HG03521 (cell line): ENCODE data around the gene HAND1.
A peak's percentile ranks its signal among the peaks of the same experiment; 100 is the strongest.

Source experiments
- ATAC-seq: cut with Tn5 transposase; IDR thresholded peaks from one replicate; pipeline ENCODE4 v1.9.1; 2021; ENCODE audit warnings: mild to moderate bottlenecking, moderate library complexity; ENCODE audit not compliant: unreplicated experiment

Gene HAND1

DNA sequence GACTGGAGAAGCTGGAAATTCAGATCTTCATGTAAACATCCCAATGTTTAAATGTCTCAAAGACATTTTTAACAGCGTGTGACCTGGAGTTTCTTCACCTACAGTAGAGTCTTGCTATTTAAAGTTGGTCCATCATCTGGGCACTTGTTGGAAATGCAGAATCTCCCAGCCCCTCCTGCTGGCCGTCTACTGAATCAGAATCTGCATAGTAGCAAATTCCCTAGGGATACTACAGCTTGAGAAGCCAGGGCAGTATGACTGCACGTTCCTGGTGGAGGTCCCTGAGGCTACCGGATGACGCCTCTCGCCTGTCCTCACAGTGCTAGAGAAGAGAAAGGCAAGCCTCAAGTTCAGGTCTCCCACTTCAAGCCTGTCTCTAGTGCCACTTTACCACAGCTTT, 16.5 kb downstream of the HAND1 start:
- no peak for ATAC-seq

GRCh38 chr5:154460172-154460571, 17.9 kb downstream of the HAND1 start:
- ATAC-seq = no peak

GRCh38 chr5:154459015-154459414, 19.0 kb downstream of the HAND1 start:
- ATAC-seq = no peak

DNA sequence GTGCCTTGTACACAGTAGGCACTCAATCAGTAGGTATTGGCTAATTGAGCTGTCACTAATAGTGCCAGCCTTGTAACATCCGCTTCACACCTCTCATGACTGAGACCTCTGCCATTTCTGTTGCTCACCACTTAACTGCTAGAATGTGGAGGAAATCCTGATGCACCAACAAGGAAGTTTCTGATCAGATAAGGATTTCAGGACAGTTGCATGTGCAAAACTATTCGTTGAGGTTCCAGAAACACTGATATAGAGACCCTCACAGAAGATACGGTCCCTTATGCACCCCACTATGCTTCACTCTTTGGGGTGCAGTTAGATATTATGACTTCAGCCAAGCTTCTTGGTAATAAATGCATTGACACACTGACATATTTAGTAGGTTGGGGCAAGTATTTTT, 21.5 kb downstream of the HAND1 start:
- no peak for ATAC-seq

GRCh38 chr5:154455585-154455984, 22.4 kb downstream of the HAND1 start:
- ATAC-seq = no peak

- no peak for ATAC-seq
Observed at GRCh38 chr5:154451957-154452356, 26.1 kb downstream of the HAND1 start.

DNA sequence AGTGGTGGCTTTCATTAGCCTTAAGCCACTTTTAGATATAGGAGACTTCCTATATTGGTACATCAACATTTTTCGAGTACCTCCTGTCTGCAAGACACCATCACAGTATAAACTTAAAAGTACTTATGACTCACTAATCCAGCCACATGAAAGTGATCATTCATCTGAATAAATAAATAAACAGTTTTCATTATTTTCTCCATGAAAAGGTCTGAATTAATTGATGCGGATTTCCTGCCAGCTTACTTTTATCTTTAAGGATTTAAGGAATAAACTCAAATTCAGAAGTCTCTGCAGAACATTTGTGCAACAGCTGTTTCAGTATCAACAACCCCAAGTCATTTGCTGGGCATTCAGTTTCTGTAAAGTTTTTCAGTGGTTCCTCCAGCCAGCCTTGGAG, 28.2 kb downstream of the HAND1 start:
- no peak for ATAC-seq

- no peak for ATAC-seq
Observed at GRCh38 chr5:154447089-154447725, 30.8 kb downstream of the HAND1 start.

DNA sequence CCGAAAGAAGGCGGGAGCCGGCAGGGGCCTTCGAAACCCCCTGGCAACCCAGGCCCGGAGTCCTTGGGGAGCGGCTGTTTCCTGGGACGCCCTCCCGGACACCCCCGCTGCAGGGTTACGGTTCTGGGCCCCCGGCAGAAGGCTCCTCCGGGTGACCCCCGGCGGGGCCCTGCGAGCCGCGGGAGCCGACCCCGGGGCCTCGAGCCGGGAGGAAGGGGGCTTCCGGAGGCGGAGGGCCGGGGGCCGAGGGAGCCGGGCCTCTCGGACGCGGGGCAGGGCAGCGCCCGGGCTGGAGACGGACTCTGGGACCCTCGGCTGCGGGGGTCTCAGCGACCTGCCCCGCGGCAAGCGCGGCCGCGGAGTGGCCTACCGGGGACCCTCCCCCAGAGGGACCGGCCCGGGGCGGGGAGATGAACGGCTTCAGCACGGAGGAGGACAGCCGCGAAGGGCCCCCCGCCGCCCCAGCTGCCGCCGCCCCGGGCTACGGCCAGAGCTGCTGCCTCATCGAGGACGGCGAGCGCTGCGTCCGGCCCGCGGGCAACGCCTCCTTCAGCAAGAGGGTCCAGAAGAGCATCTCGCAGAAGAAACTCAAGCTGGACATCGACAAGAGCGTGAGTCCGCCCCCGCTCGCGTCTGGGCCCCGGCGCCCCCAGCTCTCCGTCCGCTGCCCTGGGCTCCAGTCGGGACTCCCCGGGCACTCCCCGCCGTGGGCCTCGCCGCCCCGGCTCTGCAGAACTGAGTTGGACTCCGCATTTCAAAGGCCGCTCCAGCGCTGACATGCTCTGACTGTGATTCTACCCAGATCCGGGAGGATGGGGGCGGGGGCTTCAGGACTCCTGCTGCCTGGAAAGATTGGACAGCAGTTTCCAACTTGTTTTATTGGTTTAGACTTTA, 31.6 kb downstream of the HAND1 start:
- ATAC-seq = peak; percentile 6

- ATAC-seq = peak; percentile 96
Observed at GRCh38 chr5:154445422-154446194, 32.4 kb downstream of the HAND1 start, which contains the start of gene SAP30L. TSS of gene SAP30L (plus strand) at chr5:154445997. CDS start at chr5:154446605, 608 bp downstream.

- no peak for ATAC-seq
Observed at GRCh38 chr5:154444556-154445421, 33.2 kb downstream of the HAND1 start.

GRCh38 chr5:154442801-154443200, 35.2 kb downstream of the HAND1 start:
- no peak for ATAC-seq

- no peak for ATAC-seq
Observed at GRCh38 chr5:154440540-154440939, 37.5 kb downstream of the HAND1 start.

DNA sequence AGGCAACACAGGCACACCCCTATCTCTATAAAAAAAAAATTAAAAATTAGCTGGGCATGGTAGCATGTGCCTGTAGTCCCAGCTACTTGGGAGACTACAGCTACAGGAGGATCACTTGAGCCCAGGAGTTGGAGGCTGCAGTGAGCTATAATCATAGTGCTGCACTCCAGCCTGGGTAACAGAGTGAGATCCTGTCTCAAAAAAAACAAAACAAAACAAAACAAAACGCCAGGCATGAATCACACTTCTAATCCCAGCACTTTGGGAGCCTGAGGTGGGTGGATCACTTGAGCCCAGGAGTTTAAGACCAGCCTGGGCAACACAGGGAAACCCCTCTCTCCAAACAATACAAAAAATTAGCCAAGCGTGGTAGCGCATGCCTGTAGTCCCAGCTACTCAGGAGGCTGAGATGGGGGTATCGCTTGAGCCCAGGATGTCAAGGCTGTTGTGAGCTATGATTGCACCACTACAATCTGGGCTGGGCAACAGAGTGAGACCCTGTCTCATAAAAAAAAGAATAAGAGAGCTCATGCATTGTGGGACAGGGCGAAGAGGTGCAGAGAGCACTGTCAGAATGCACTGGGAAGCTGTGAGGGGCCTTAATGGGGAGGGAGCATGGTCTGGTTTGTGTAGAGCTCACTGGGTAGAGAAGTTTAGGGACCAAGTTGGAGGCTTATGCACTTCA, 40.6 kb downstream of the HAND1 start:
- no peak for ATAC-seq

GRCh38 chr5:154435226-154435625, 42.8 kb downstream of the HAND1 start:
- no peak for ATAC-seq

- ATAC-seq = no peak
Observed at GRCh38 chr5:154430961-154431630, 46.9 kb downstream of the HAND1 start.

GRCh38 chr5:154430466-154430865, 47.6 kb downstream of the HAND1 start:
- no peak for ATAC-seq

GRCh38 chr5:154429341-154429740, 48.7 kb downstream of the HAND1 start:
- no peak for ATAC-seq

- ATAC-seq = no peak
Observed at GRCh38 chr5:154428208-154428607, 49.8 kb downstream of the HAND1 start.
